Ovary (tissue), 3 donors: ENCODE results near the gene AMMECR1L.
"Not testable (repeated sequence)": the region's sequence is repeated elsewhere in the genome, so short reads cannot be mapped to it uniquely, and the experiment has no call there.

Experiments used
- EP300 ChIP-seq: sonication (generic); formaldehyde crosslinking; IDR thresholded peaks from one replicate; pipeline ENCODE4 v1.6.1; 2017; ENCODE audit warnings: antibody characterized with exemption
- POLR2A ChIP-seq: fragments of 450-650 bp; IDR thresholded peaks from one replicate; pipeline ENCODE4 v1.6.1; 2017; ENCODE audit warnings: antibody characterized with exemption, mild to moderate bottlenecking, moderate library complexity
- TF ChIP-seq, protein P1 (sequence below), 3 donors: fragments of 450-650 bp in 2 of 3; fragments of 200-600 bp in 1 of 3; IDR thresholded peaks; one replicate each; pipeline versions ENCODE4 v1.5.1 to v1.8.0; 2016 to 2022; ENCODE audit warnings: antibody characterized with exemption in 3 of 3, mild to moderate bottlenecking in 1 of 3
- donor health status: DM: no; HTN: no; CAD: no.

DNA sequence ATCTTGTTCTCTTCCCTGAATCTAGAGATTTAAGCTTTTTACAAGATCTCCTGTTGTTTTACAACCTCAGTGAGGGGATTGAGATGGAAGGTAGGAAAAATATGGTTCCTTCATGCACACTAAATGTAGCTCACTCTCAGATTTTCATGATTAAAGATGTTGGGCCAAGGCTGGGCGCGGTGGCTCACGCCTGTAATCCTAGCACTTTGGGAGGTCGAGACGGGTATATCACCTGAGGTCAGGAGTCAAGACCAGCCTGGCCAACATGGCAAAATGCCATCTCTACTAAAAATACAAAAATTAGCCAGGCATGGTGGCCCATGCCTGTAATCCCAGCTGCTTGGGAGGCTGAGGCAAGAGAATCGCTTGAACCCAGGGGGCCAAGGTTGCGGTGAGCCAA is 5.0 kb upstream of the AMMECR1L start:
- TF ChIP-seq, protein P1, sequence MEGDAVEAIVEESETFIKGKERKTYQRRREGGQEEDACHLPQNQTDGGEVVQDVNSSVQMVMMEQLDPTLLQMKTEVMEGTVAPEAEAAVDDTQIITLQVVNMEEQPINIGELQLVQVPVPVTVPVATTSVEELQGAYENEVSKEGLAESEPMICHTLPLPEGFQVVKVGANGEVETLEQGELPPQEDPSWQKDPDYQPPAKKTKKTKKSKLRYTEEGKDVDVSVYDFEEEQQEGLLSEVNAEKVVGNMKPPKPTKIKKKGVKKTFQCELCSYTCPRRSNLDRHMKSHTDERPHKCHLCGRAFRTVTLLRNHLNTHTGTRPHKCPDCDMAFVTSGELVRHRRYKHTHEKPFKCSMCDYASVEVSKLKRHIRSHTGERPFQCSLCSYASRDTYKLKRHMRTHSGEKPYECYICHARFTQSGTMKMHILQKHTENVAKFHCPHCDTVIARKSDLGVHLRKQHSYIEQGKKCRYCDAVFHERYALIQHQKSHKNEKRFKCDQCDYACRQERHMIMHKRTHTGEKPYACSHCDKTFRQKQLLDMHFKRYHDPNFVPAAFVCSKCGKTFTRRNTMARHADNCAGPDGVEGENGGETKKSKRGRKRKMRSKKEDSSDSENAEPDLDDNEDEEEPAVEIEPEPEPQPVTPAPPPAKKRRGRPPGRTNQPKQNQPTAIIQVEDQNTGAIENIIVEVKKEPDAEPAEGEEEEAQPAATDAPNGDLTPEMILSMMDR (IDR thresholded peaks at IDR 0.05) = not testable (repeated sequence)
- not testable (repeated sequence) for TF ChIP-seq POLR2A, EP300
